Astrocyte (in vitro differentiated cells and primary cell): ENCODE measurements around the gene CSNK1A1. TPM values are rescaled to one million over a fixed set of nuclear protein-coding genes. Genes with fewer than 3 reads are reported as not detected.
A peak's percentile ranks its signal among the peaks of the same experiment; 100 is the strongest.

Experiments
- DNase-seq: peaks from one replicate; pipeline ENCODE4 v3.0.0-alpha.2; 2010; ENCODE audit warnings: low read depth
- FAIRE-seq: peaks from 2 replicates; lab custom pipeline; 2011; peaks lifted over from hg19 to GRCh38; lab: Jason Lieb, UNC
- H2AFZ ChIP-seq: 2 replicates; pipeline ENCODE4 v1.6.0; 2012; ENCODE audit warnings: low read depth, low read length, inconsistent platforms
- H3K27ac ChIP-seq: 2 replicates; pipeline ENCODE4 v1.5.1; 2011; ENCODE audit warnings: low read depth, low read length, inconsistent platforms
- H3K27me3 ChIP-seq: 2 replicates; pipeline ENCODE4 v1.6.0; 2011; ENCODE audit warnings: low read length, inconsistent platforms; ENCODE audit not compliant: insufficient read depth
- H3K36me3 ChIP-seq: 2 replicates; pipeline ENCODE4 v1.5.1; 2011; ENCODE audit warnings: low read length, inconsistent platforms; ENCODE audit not compliant: insufficient read depth
- H3K4me1 ChIP-seq: 2 replicates; pipeline ENCODE4 v1.5.1; 2011; ENCODE audit warnings: low read length, inconsistent platforms; ENCODE audit not compliant: insufficient read depth
- H3K4me2 ChIP-seq: 2 replicates; pipeline ENCODE4 v1.6.0; 2012; ENCODE audit warnings: low read length, inconsistent platforms
- H3K4me3 ChIP-seq: 2 replicates; pipeline ENCODE4 v1.5.1; 2011; ENCODE audit warnings: low read depth, mild to moderate bottlenecking, low read length, inconsistent platforms; ENCODE audit not compliant: insufficient read depth
- H3K79me2 ChIP-seq: 2 replicates; pipeline ENCODE4 v1.6.0; 2012; ENCODE audit warnings: mild to moderate bottlenecking, low read length, inconsistent platforms; ENCODE audit not compliant: insufficient read depth
- H3K9ac ChIP-seq: 2 replicates; pipeline ENCODE4 v1.6.0; 2012; ENCODE audit warnings: mild to moderate bottlenecking, low read length, inconsistent platforms
- H3K9me3 ChIP-seq: 2 replicates; pipeline ENCODE4 v1.5.1; 2012; ENCODE audit warnings: low read depth, mild to moderate bottlenecking, low read length, inconsistent platforms; ENCODE audit not compliant: insufficient read depth
- H4K20me1 ChIP-seq: 2 replicates; pipeline ENCODE4 v1.6.0; 2012; ENCODE audit warnings: low read length, inconsistent platforms; ENCODE audit not compliant: insufficient read depth
- H3K27ac Mint-ChIP-seq: one replicate; pipeline ENCODE4 v1.8.0; 2021; ENCODE audit warnings: mild to moderate bottlenecking, mixed read lengths; ENCODE audit not compliant: unreplicated experiment
- H3K27me3 Mint-ChIP-seq: one replicate; pipeline ENCODE4 v1.8.0; 2021; ENCODE audit warnings: low read depth, mixed read lengths; ENCODE audit not compliant: unreplicated experiment
- H3K36me3 Mint-ChIP-seq: one replicate; pipeline ENCODE4 v1.8.0; 2021; ENCODE audit warnings: low read depth, mixed read lengths; ENCODE audit not compliant: unreplicated experiment
- H3K4me1 Mint-ChIP-seq: one replicate; pipeline ENCODE4 v1.8.0; 2021; ENCODE audit warnings: low read depth, mixed read lengths; ENCODE audit not compliant: unreplicated experiment
- H3K4me3 Mint-ChIP-seq: one replicate; pipeline ENCODE4 v1.8.0; 2021; ENCODE audit warnings: mild to moderate bottlenecking, moderate library complexity, mixed read lengths; ENCODE audit not compliant: unreplicated experiment
- H3K9me3 Mint-ChIP-seq: one replicate; pipeline ENCODE4 v1.8.0; 2021; ENCODE audit warnings: mild to moderate bottlenecking, mixed read lengths; ENCODE audit not compliant: unreplicated experiment
- CTCF ChIP-seq: IDR thresholded peaks from 2 replicates; pipeline ENCODE4 v1.5.1; 2011; ENCODE audit warnings: low read depth, mild to moderate bottlenecking, inconsistent platforms, low read length, moderate library complexity; ENCODE audit not compliant: insufficient read depth
- EZH2 ChIP-seq: IDR thresholded peaks from 2 replicates; pipeline ENCODE4 v1.6.1; 2012; ENCODE audit warnings: mild to moderate bottlenecking, low read length, inconsistent platforms; ENCODE audit not compliant: insufficient read depth
- total RNA-seq: library from RNA; stranded (reverse); gene quantifications from 2 replicates; pipeline ENCODE4 v1.2.1, GENCODE V29; 2021

Gene CSNK1A1
- total RNA-seq, 1 donor from 2014 or later = 384 TPM

GRCh38 chr5:149585910-149586309 lies 34.7 kb upstream of the CSNK1A1 start:
- no peak for FAIRE-seq

GRCh38 chr5:149584121-149584520 lies 32.9 kb upstream of the CSNK1A1 start:
- Mint-ChIP-seq H3K4me1 (peaks cover 6% of the 10 kb centered on the region), H3K36me3 (no peaks in the 10 kb centered on the region), H3K27ac (no peak overlapping the region), H3K9me3 (no peaks in the 10 kb centered on the region), H3K27me3 (peaks cover 4% of the 10 kb centered on the region), H3K4me3 (no peak overlapping the region)
- H2AFZ ChIP-seq = no peak overlapping the region
- no peak overlapping the region for H3K9ac ChIP-seq
- H3K4me2 ChIP-seq = no peak overlapping the region
- H3K79me2 ChIP-seq = no peaks in the 10 kb centered on the region
- H3K27ac ChIP-seq = no peak overlapping the region
- no peaks in the 10 kb centered on the region for H3K27me3 ChIP-seq
- FAIRE-seq (no peak), DNase-seq (no peak)
- H3K36me3 ChIP-seq = no peaks in the 10 kb centered on the region
- H3K9me3 ChIP-seq = no peaks in the 10 kb centered on the region
- no peak overlapping the region for H3K4me3 ChIP-seq
- no peak for TF ChIP-seq EZH2
- TF ChIP-seq CTCF = no peak
- no peaks in the 10 kb centered on the region for H4K20me1 ChIP-seq
- H3K4me1 ChIP-seq = peaks cover 4% of the 10 kb centered on the region

More at GRCh38 chr5:149585910-149586309, 34.7 kb upstream of the CSNK1A1 start:
- TF ChIP-seq CTCF = no peak
- TF ChIP-seq EZH2 = no peak
- Histone ChIP-seq H3K9ac (no peak overlapping the region), H3K4me2 (no peak overlapping the region), H3K4me1 (peaks cover under 1% of the 10 kb centered on the region), H3K4me3 (no peak overlapping the region), H3K36me3 (no peaks in the 10 kb centered on the region), H3K27ac (no peak overlapping the region), H3K27me3 (no peaks in the 10 kb centered on the region), H3K79me2 (no peaks in the 10 kb centered on the region), H3K9me3 (no peaks in the 10 kb centered on the region), H4K20me1 (no peaks in the 10 kb centered on the region), H2AFZ (no peak overlapping the region)
- Mint-ChIP-seq H3K4me1 (peaks cover 6% of the 10 kb centered on the region), H3K27me3 (no peaks in the 10 kb centered on the region), H3K27ac (no peak overlapping the region), H3K9me3 (no peaks in the 10 kb centered on the region), H3K4me3 (no peak overlapping the region), H3K36me3 (no peaks in the 10 kb centered on the region)
- DNase-seq = no peak

GRCh38 chr5:149583394-149583793 lies 32.2 kb upstream of the CSNK1A1 start:
- H4K20me1 ChIP-seq = no peaks in the 10 kb centered on the region
- H3K27ac ChIP-seq = no peak overlapping the region
- H2AFZ ChIP-seq = peak overlapping the region; percentile 31
- peaks cover 4% of the 10 kb centered on the region for H3K4me1 ChIP-seq
- H3K9me3 ChIP-seq = no peaks in the 10 kb centered on the region
- Mint-ChIP-seq H3K27me3 (peaks cover 8% of the 10 kb centered on the region), H3K27ac (no peak overlapping the region), H3K9me3 (no peaks in the 10 kb centered on the region), H3K4me3 (no peak overlapping the region), H3K4me1 (peaks cover 6% of the 10 kb centered on the region), H3K36me3 (no peaks in the 10 kb centered on the region)
- H3K4me3 ChIP-seq = no peak overlapping the region
- no peak overlapping the region for H3K9ac ChIP-seq
- TF ChIP-seq CTCF = no peak
- TF ChIP-seq EZH2 = no peak
- H3K27me3 ChIP-seq = no peaks in the 10 kb centered on the region
- H3K4me2 ChIP-seq = no peak overlapping the region
- no peaks in the 10 kb centered on the region for H3K79me2 ChIP-seq
- H3K36me3 ChIP-seq = no peaks in the 10 kb centered on the region
- FAIRE-seq = no peak
- no peak for DNase-seq
